Hematopoietic multipotent progenitor cell treated with erythropoietin and hydrocortisone succinate and interleukin-3 and kit ligand, for 8 days (in vitro differentiated cells): Measurements from ENCODE around the gene SAT2.

Experiments used
- DNase-seq: peaks from one replicate; pipeline ENCODE4 v3.0.0-alpha.2; 2015

SAT2 gene

DNA sequence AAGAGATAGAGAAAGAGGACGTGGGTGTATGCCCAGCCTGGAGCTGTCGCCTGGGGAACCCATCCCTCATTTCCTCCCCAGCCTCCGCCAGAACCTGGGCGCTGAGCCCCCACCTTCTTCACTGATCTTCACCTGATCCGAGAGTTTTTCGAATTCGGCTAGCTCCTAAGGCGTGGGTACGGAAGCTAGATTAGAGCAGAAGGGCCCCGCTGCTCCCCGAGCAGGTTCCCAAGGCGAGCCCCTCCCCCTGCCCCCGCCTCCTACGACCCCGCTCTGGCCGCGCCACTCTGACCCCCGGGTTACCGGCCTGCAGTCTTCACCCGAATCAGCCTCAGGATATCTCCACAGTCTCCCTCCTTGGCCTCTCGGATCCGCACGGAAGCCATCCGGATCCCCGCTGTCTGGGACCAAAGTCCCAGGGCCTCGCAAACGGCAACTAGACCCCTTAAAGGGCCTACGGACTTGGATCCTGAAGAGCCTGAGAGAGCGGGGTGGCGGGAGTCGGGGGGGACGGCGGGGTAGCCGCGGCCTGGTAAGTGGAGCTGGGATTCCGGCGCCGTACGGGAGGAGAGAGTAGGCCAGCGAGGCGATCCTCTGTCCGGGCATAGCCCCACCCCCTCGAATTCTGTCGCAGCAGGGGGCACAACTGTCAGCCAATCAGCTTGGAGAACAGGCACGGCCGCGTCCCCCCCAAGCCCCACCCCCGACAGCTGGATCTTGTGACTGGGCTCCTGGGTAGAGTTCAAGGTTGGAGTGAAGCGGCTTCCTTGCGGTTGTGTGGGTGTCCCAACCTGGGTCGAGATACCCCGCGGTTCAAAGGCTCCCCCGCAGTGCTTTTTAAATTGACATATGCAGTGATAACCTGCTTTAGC is at the start of gene SAT2:
Gene SAT2 (minus strand): TSS at position 572 of the 872 bp plus-strand sequence. CDS start 186 bp downstream, at position 386.
- DNase-seq, result peak; percentile 91

GRCh38 chr17:7676533-7676932 is 48.9 kb upstream of the SAT2 start:
- DNase-seq, result no peak

DNA sequence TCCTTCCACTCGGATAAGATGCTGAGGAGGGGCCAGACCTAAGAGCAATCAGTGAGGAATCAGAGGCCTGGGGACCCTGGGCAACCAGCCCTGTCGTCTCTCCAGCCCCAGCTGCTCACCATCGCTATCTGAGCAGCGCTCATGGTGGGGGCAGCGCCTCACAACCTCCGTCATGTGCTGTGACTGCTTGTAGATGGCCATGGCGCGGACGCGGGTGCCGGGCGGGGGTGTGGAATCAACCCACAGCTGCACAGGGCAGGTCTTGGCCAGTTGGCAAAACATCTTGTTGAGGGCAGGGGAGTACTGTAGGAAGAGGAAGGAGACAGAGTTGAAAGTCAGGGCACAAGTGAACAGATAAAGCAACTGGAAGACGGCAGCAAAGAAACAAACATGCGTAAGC is 47.3 kb upstream of the SAT2 start:
- no peak for DNase-seq

DNA sequence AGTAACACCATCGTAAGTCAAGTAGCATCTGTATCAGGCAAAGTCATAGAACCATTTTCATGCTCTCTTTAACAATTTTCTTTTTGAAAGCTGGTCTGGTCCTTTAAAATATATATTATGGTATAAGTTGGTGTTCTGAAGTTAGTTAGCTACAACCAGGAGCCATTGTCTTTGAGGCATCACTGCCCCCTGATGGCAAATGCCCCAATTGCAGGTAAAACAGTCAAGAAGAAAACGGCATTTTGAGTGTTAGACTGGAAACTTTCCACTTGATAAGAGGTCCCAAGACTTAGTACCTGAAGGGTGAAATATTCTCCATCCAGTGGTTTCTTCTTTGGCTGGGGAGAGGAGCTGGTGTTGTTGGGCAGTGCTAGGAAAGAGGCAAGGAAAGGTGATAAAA is 45.6 kb upstream of the SAT2 start:
- peak; percentile 78 for DNase-seq

DNA sequence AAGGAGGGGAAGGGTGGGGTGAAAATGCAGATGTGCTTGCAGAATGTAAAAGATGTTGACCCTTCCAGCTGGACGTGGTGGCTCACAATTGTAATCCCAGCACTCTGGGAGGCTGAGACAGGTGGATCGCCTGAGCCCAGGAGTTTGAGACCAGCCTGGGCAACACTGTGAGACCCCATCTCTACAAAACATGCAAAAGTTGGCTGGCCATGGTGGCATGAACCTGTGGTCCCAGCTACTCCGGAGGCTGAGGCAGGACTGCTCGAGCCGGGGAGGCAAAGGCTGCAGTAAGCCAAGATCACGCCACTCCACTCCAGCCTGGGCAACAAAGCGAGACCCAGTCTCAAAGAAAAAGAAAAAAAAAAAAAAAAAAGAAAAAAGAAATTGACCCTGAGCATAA is 40.9 kb upstream of the SAT2 start:
- DNase-seq, result no peak

- DNase-seq, result no peak
Measured at GRCh38 chr17:7667656-7668406, 40.2 kb upstream of the SAT2 start.

GRCh38 chr17:7656958-7657609 is 29.5 kb upstream of the SAT2 start:
- no peak for DNase-seq

- no peak for DNase-seq
Measured at GRCh38 chr17:7655541-7655840, 27.9 kb upstream of the SAT2 start.

GRCh38 chr17:7654832-7655540 is 27.4 kb upstream of the SAT2 start:
- no peak for DNase-seq

DNA sequence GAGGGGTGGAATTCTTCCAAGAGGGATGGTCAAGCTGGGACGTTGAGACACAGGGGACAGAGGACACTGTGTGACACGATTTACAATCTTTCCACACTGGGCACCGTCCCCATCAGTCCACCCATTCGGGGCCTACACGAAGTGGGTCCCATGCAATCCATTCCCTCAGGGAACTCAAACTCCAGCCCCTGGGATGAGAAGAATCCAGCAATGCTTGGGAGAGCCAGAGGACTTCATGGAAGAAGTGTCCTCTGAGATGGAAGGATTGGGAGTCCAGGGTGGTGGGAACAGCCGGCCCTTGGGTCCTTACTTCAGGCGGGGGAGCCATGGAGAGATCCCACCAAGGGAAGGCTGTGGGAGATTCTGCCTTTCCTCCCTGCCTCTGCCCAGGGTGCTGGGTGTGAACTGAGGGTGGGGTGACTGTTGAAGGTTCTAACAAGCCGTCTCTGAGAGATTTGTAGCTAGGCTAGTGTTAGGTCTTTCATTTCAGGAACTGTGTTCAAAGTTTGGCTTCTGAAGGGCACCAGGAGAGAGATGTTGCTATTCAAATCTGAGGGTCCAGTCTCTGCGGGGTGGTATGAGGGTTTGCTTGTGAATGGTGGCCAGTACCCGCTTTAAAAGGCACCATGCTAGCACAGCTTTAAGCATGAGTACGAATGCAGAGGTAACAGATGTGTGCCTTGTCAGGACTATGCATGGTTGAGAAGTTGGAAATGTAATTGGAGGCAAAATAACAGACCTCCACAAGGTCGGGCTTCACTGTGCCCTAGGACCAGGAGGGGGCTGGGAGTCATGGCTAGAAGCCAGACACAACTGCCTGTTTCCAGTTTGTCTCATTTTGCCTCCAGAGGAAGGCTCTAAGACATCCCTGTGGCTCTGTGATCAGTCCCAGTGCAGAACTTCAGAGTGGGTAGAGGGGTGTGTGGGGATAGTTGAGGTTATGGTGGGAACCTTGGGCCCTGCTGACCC is 25.1 kb upstream of the SAT2 start:
- peak; percentile 19 for DNase-seq

GRCh38 chr17:7651665-7652387 is 24.2 kb upstream of the SAT2 start:
- DNase-seq, result no peak

- no peak for DNase-seq
Measured at GRCh38 chr17:7651097-7651664, 23.6 kb upstream of the SAT2 start.

GRCh38 chr17:7650509-7651096 is 23.0 kb upstream of the SAT2 start, which contains the start of gene ATP1B2:
ATP1B2 (plus strand) TSS chr17:7650926; CDS start chr17:7651519, 593 bp downstream.
- DNase-seq, result peak; percentile 100

DNA sequence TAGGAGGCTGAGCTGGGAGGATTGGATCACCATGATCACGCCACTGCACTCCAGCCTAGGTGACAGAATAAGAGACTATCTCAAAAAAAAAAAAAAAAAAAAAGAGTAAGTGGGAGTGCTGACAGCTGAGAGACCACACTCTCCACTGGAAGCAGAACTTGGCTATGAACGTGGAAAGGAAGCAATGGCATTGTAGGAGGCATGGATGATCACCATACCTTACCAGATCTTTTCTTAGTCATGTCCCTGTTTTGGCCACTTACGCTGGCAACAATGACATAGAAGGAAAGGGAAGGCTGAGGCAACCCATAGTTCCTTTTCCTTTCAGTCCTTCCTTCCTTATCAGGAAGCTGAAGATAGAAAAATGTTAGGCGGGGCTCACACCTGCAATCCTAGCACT is 19.4 kb upstream of the SAT2 start:
- DNase-seq, result peak; percentile 30

GRCh38 chr17:7646457-7646856 is 18.8 kb upstream of the SAT2 start:
- no peak for DNase-seq

- no peak for DNase-seq
Measured at GRCh38 chr17:7644775-7645174, 17.2 kb upstream of the SAT2 start.

- DNase-seq, result peak; percentile 23
Measured at GRCh38 chr17:7641635-7642034, 14.0 kb upstream of the SAT2 start.

DNA sequence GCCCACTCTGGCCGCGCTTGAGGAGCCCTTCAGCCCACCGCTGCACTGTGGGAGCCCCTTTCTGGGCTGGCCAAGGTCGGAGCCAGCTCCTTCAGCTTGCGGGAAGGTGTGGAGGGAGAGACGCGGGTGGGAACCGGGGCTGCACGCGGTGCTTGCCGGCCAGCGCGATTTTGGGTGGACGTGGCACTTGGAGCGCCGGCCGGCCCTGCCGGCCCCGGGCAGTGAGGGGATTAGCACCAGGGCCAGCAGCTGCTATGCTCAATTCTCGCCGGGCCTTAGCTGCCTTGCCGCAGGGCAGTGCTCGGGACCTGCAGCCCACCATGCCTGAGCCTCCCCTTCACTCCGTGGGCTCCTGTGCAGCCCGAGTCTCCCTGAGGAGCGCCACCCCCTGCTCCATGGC is 13.2 kb upstream of the SAT2 start:
- DNase-seq, result no peak

- no peak for DNase-seq
Measured at GRCh38 chr17:7636163-7636562, 8.5 kb upstream of the SAT2 start.

DNA sequence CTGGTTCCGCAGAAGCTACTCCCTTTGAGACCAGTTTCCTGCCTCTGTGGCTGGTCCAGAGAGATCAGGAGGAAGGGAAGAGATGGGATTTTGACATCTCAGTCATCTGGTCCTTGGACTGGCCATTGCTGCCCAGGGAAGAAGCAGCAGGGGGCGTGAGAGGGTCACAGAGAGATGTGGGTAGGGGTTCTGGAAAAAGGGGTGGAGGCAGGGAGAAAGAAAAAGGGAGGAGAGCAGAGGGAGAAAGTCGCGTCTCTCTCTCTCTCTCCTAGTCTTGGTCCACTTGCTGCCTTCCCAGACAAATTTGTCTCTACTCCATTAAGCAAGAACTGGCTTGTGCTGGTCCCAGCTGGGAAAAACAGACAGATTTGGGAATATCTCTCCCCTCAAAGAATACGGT is 6.8 kb upstream of the SAT2 start:
- peak; percentile 71 for DNase-seq
